ENCODE results near the gene C1QTNF6. TPM values are rescaled to one million over a fixed set of nuclear protein-coding genes. Genes with fewer than 3 reads are reported as not detected.

Gene C1QTNF6
- total and polyA plus RNA-seq, 10 of the 15 experiments (the other 5 are each of a cell fraction or from before 2014, with no cell fraction given), result 0.16 to 4.1 (median 1.3) TPM

- TF ChIP-seq PRDM15 (CRISPR knock-in tag; IDR thresholded peaks at IDR 0.05), result no peak
- TF ChIP-seq NBN (IDR thresholded peaks at IDR 0.05), result no peak
- TF ChIP-seq USF2 (IDR thresholded peaks at IDR 0.05; ENCODE audit: borderline replicate concordance, low read depth, low read length), result no peak
- TF ChIP-seq RUNX3 (IDR thresholded peaks at IDR 0.05; ENCODE audit: low read length), result no peak
- no peak for TF ChIP-seq JUND (IDR thresholded peaks at IDR 0.05; ENCODE audit: low read depth, low read length)
- TF ChIP-seq MYB (IDR thresholded peaks at IDR 0.05; ENCODE audit: borderline replicate concordance, low read depth, low read length), result no peak
- TF ChIP-seq ZNF217 (IDR thresholded peaks at IDR 0.05), result no peak
- TF ChIP-seq USF1 (IDR thresholded peaks at IDR 0.05; ENCODE audit: borderline replicate concordance, extremely low read length, insufficient read depth, low read depth, low read length), result no peak
- no peak for TF ChIP-seq EED (IDR thresholded peaks at IDR 0.05; ENCODE audit: low read depth)
- no peak for TF ChIP-seq RELB (IDR thresholded peaks at IDR 0.05; ENCODE audit: low read depth)
- TF ChIP-seq STAT3 (IDR thresholded peaks at IDR 0.05; ENCODE audit: low read depth, low read length), result no peak
Observed at GRCh38 chr22:37226087-37226486, 38.0 kb upstream of the C1QTNF6 start (continued).

All from GM12878 (cell line).